HG03045 (cell line): ENCODE results near the gene LOXHD1.

Source experiments
- ATAC-seq: cut with Tn5 transposase; IDR thresholded peaks from one replicate; pipeline ENCODE4 v1.9.1; 2021; ENCODE audit warnings: mild to moderate bottlenecking, moderate library complexity; ENCODE audit not compliant: unreplicated experiment

LOXHD1 gene

DNA sequence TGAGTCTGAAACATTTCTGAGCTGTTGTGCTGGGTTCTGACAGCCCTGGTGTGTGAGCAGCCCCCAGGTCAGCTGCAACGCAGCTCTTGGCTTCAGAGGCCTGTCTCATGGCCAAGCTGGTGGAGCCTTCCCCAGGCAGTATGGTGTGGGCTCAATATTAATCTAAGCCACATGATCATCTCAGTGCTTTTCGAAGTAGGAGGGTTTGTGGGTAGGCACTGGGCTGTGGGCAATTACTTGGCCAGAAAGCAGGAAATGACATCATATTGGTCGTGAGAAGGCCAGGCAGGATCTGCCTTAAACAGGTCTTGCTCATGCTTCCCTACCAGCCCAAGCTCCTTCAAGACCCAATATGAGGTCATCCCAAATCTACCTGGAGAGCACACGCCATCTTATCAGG lies 26.9 kb downstream of the LOXHD1 start:
- ATAC-seq, result no peak

DNA sequence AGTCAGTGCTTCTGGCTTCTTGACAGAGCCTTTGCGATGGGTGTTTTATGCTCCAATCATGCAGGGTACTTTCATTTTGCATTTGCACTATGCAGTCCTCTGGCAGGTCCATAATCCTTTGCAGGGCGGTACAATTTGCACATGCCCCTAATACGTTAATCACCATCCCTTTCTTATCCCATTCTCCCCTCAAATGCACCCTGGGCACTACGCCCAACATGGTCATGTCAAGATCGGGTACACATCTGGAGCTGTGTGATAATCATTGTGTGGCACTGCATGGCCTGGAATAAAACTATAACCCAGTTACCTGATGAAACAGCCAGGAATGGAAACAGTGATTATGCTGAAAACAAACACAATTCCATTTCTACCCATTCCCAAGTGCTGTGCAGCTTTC lies 27.7 kb downstream of the LOXHD1 start:
- ATAC-seq, result no peak

- no peak for ATAC-seq
Measured at GRCh38 chr18:46628206-46628605, 28.8 kb downstream of the LOXHD1 start.

GRCh38 chr18:46627136-46627535 lies 29.9 kb downstream of the LOXHD1 start:
- no peak for ATAC-seq

DNA sequence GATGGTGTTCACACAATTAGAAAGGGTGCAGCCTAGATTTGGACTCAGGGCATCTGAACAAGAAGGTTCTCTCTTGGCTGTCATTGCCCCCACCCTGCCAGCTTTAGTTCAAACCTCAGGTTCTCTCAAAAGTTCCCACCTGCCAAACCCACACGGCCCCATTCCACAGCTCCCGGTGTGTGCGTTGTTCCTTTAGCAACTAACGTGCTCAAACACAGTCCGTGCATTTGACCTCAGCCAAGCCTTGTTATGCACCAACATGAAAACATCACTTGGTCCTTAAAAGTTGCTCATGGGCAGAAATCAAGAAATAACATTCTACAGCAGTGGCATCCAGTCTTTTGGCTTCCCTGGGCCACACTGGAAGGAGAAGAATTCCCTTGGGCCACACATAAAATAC lies 32.0 kb downstream of the LOXHD1 start:
- no peak for ATAC-seq

- ATAC-seq, result no peak
Measured at GRCh38 chr18:46624127-46624526, 32.9 kb downstream of the LOXHD1 start.

GRCh38 chr18:46623541-46623940 lies 33.5 kb downstream of the LOXHD1 start:
- no peak for ATAC-seq

GRCh38 chr18:46622999-46623398 lies 34.0 kb downstream of the LOXHD1 start:
- no peak for ATAC-seq

DNA sequence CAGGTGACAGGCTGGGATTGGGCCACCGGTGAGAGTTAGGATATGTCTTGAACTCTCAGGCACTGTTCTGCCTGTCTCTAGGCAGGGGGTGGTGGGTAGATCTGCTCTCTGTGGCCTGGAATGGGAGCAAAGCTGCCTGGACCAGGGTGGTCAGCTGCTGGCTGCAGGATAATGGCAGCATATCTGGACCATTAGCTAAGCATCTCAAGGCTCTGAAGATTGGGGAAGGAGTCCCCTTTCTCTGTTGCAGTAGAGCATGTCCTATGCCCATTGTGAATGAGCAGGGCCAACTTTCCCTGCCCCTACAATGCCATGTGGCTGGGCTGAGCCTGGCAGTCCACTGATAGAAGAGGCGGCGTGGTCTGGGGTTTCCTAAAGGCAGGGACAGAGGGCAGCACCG lies 34.6 kb downstream of the LOXHD1 start:
- ATAC-seq, result no peak

- ATAC-seq, result no peak
Measured at GRCh38 chr18:46621871-46622270, 35.1 kb downstream of the LOXHD1 start.

GRCh38 chr18:46621111-46621766 lies 35.8 kb downstream of the LOXHD1 start:
- ATAC-seq, result no peak

GRCh38 chr18:46619559-46619958 lies 37.5 kb downstream of the LOXHD1 start:
- no peak for ATAC-seq

GRCh38 chr18:46615720-46616119 lies 41.3 kb downstream of the LOXHD1 start:
- no peak for ATAC-seq

GRCh38 chr18:46609048-46609447 lies 48.0 kb downstream of the LOXHD1 start:
- no peak for ATAC-seq

DNA sequence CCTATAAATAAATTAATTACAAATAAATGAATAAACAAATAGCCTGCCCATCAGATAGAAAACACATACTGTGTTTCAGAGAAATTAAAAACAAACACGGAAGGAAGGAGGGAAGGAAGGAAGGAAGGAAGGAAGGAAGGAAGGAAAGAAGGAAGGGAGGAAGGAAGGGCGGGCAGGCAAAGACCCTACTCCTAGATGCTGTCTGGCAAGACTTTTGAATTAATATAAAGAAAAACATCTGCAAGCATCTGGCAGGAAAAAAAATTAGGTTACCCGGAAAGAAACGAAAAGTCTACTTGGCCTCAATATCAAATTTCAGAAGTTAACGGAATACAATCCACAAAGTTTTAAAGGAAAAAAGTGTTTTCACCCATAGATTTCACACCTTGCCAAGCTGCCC lies 49.1 kb downstream of the LOXHD1 start:
- no peak for ATAC-seq

- ATAC-seq, result no peak
Measured at GRCh38 chr18:46601141-46601805, 55.7 kb downstream of the LOXHD1 start.

GRCh38 chr18:46596119-46596518 lies 60.9 kb downstream of the LOXHD1 start:
- no peak for ATAC-seq

DNA sequence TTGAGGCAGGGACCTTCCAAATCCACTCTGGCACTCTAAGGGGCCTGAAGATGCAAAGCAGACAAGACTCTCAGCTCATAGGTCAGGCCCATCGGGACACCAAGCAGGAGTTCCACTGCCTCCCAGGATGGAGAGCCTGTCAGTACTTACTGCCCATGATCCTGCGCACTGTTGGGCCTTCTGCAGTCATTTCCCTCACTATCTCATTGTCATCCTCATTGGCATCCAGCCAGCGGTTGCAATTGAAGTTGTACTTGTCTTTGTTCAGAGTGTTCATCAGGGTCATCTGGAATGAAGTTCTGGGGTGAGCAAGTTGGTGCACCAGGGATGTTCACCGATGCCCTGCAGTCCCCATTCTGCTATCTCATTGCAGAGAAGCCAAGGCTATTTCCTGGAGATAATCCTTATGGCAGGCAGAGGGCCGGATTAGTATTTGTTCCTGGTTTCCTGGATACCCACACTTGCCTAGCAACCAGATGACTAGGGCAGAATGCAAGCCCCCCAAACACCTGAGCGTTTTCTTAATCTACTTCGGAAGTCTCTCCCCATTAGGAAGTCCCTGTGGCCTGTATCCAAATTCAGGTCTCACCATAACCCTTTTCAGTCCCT lies 65.1 kb downstream of the LOXHD1 start:
- no peak for ATAC-seq

- ATAC-seq, result no peak
Measured at GRCh38 chr18:46590103-46590502, 66.9 kb downstream of the LOXHD1 start.

DNA sequence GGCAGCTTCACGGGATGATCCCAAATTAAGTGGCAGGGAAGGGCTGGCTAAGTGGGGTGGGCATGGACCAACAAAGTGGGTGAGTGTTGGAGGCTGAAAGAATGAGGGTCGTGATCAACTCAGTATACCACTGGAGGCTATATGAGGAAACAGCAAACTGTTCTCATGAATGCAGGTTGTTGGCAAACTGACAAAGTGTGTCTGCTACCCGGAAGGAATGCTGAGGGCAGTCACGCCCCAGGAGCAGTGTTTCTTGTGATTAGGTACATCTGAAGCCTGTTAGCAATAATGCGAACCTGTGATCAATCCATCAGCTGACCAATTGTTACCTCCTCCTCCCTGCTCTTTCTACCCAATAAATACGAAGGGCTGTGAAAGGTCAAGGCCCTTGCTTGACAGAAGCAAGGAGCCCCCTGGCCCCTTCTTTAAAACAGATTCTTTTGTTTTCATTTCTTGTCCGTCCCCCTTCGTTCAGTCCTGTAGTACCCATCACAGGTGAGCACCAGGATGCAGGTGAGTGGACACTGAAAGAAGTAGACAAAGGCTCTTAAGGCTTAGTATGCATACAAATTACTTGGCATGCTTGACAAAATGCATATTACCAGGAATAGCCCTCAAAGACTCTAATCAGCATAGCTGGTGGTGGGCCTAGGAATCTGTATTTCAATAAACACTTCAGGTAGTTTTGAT lies 67.9 kb downstream of the LOXHD1 start:
- ATAC-seq, result no peak

DNA sequence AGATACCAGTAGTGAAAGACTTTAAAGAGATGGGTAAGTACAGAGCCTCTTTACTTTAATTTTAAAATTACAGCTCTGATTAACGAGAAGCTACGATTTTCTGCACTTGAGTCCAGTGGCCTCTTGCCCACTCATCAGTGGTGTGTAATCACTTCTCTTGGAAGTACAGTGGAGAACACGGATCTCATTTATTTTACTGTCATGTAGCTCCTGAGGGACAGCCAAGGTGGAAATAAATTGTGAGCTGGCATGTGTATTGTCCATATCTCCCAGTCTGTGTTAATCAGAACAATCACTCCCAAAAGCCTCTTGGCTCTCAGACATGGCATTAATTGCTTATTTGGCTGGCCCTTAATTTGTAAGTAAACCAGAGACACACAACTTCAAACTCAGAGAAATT lies 69.4 kb downstream of the LOXHD1 start:
- no peak for ATAC-seq

GRCh38 chr18:46583711-46584110 lies 73.3 kb downstream of the LOXHD1 start:
- ATAC-seq, result no peak
